ENCODE measurements around the gene PIM3.

GRCh38 chr22:49998718-49999062 lies 38.1 kb downstream of the PIM3 start:
- TF ChIP-seq FOXA1 (IDR thresholded peaks at IDR 0.05) (no peak), BHLHE40 (IDR thresholded peaks at IDR 0.05; ENCODE audit: borderline replicate concordance) (no peak), SP1 (IDR thresholded peaks at IDR 0.05) (no peak), ARNT (IDR thresholded peaks at IDR 0.05) (no peak), ELF4 (IDR thresholded peaks at IDR 0.05) (no peak), NFRKB (IDR thresholded peaks at IDR 0.05) (no peak), FOXM1 (IDR thresholded peaks at IDR 0.05; ENCODE audit: borderline replicate concordance) (no peak), ZNF384 (IDR thresholded peaks at IDR 0.05) (no peak), FOXK2 (IDR thresholded peaks at IDR 0.05) (no peak), HDGF (IDR thresholded peaks at IDR 0.05; ENCODE audit: borderline replicate concordance) (no peak), L3MBTL2 (conservative IDR thresholded peaks at IDR 0.05) (no peak), CTBP1 (IDR thresholded peaks at IDR 0.05; ENCODE audit: borderline replicate concordance) (no peak)

Measured in HEK293T (cell line).